PFSK-1 (cell line): ENCODE measurements around the gene MYRF.

ENCODE experiments used
- FOXP2 ChIP-seq: optimal IDR thresholded peaks from 2 replicates; pipeline ENCODE3; 2011; ENCODE audit warnings: borderline replicate concordance, control low read depth, inconsistent platforms; ENCODE audit not compliant: insufficient read depth; ENCODE audit errors: extremely low read length, extremely low read depth
- POLR2AphosphoS5 ChIP-seq: IDR thresholded peaks from 2 replicates; pipeline ENCODE4 v1.6.1; 2012; ENCODE audit warnings: low read depth, mild to moderate bottlenecking, control low read depth, low read length, moderate library complexity
- SIN3A ChIP-seq: IDR thresholded peaks from 2 replicates; pipeline ENCODE4 v1.6.1; 2012; ENCODE audit warnings: mild to moderate bottlenecking, low read length, moderate library complexity, borderline replicate concordance; ENCODE audit not compliant: insufficient read depth
- TAF1 ChIP-seq: IDR thresholded peaks from 2 replicates; pipeline ENCODE4 v1.6.1; 2012; ENCODE audit warnings: low read length, control low read depth, borderline replicate concordance; ENCODE audit not compliant: insufficient read depth
- TF ChIP-seq, protein P1 (sequence below), 2 experiments: IDR thresholded peaks; 2 replicates each; pipeline versions ENCODE4 v1.6.1 to v1.8.0; 2011 to 2012; ENCODE audit warnings: low read depth in 2 of 2, low read length in 2 of 2, control low read depth in 1 of 2, inconsistent platforms in 1 of 2, mild to moderate bottlenecking in 1 of 2, moderate library complexity in 1 of 2; ENCODE audit not compliant: insufficient read depth in 1 of 2

MYRF gene

DNA sequence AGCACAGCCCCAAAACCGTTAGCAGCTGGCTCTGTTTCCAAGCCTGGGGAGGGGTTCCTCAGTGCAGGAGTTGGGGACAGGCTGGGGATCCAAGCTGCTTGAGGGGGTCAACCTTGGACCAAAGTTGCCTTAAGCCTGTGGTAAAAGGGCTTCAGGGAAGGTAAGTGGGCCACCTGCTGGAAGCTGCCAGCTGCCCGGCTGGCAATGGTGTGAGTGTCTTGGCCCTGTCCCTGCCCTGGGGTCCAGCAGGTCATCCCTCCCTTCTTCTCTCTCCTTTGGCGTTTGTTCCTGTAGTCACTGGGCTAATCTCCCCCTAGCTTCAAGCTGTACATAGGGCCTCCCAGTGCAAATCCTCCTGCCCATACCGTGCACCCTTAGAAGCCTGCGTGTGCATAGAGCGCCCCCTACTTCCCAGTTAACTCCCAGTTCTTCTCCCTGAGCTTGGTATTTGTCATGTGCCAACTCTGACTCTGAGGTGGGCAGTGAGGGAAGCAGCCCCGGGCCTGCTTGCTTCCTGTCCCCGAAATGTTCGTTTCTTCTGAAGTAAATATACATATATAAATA lies 35.6 kb downstream of the MYRF start:
- TF ChIP-seq, protein P1, sequence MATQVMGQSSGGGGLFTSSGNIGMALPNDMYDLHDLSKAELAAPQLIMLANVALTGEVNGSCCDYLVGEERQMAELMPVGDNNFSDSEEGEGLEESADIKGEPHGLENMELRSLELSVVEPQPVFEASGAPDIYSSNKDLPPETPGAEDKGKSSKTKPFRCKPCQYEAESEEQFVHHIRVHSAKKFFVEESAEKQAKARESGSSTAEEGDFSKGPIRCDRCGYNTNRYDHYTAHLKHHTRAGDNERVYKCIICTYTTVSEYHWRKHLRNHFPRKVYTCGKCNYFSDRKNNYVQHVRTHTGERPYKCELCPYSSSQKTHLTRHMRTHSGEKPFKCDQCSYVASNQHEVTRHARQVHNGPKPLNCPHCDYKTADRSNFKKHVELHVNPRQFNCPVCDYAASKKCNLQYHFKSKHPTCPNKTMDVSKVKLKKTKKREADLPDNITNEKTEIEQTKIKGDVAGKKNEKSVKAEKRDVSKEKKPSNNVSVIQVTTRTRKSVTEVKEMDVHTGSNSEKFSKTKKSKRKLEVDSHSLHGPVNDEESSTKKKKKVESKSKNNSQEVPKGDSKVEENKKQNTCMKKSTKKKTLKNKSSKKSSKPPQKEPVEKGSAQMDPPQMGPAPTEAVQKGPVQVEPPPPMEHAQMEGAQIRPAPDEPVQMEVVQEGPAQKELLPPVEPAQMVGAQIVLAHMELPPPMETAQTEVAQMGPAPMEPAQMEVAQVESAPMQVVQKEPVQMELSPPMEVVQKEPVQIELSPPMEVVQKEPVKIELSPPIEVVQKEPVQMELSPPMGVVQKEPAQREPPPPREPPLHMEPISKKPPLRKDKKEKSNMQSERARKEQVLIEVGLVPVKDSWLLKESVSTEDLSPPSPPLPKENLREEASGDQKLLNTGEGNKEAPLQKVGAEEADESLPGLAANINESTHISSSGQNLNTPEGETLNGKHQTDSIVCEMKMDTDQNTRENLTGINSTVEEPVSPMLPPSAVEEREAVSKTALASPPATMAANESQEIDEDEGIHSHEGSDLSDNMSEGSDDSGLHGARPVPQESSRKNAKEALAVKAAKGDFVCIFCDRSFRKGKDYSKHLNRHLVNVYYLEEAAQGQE (IDR thresholded peaks at IDR 0.05; ENCODE audit: insufficient read depth in 1 of 2, low read depth in 2 of 2, low read length in 2 of 2): no peak
- TF ChIP-seq FOXP2: no peak
- no peak for TF ChIP-seq SIN3A
- TF ChIP-seq TAF1: no peak
- TF ChIP-seq POLR2AphosphoS5: no peak

DNA sequence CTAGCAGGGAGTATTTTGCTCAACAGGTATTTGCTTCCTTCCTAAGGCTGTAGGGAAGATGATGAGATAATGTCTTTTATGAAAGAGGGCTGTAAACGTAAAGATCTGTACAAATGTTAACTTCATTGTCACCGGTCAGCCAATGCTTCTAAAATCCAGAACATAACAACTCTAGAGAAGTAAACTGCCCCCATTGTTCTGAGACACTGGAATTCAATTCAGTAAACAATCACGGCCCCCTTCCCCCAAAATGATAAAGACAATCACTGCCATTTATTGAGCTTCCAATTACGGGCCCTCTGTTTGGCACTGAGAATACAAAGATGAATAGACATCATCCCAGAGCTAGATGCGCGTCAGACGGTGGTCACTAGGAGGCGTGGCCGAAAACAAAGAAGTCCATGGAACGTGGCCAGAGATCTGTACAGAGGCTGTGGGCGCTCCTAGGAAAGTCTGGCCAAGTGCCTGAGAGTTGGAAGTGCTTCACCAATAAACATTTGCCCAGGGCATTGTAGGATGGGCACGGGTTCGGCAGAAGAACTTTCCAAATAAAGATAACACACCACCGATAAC lies 39.4 kb downstream of the MYRF start:
- TF ChIP-seq SIN3A: peak; percentile 88; the same call in 1 of the 2 replicates
- 0 out of 2 replicates have a peak, but pooled peaks have one; percentile 42 for TF ChIP-seq POLR2AphosphoS5
- TF ChIP-seq, protein P1 (IDR thresholded peaks at IDR 0.05; ENCODE audit: insufficient read depth in 1 of 2, low read depth in 2 of 2, low read length in 2 of 2): no peak
- no peak for TF ChIP-seq FOXP2
- TF ChIP-seq TAF1: no peak; the same call in 1 of the 2 replicates

GRCh38 chr11:61792310-61793082 lies 40.1 kb downstream of the MYRF start, which contains the start of the genes FEN1 and TMEM258:
TSS of gene FEN1 (plus strand) at chr11:61792911. CDS start at chr11:61795362, 2,451 bp downstream.
TSS of gene TMEM258 (minus strand) at chr11:61792599. CDS start at chr11:61792558, 41 bp downstream.
- TF ChIP-seq SIN3A (no peak; the same call in 1 of the 2 replicates), TAF1 (0 out of 2 replicates have a peak, but pooled peaks have one; percentile 10), FOXP2 (peak; percentile 23), POLR2AphosphoS5 (peak; percentile 93)
- TF ChIP-seq, protein P1 (IDR thresholded peaks at IDR 0.05; ENCODE audit: insufficient read depth in 1 of 2, low read depth in 2 of 2, low read length in 2 of 2): peak in 1 of 2 experiments; percentile 45; a peak in 1 of 4 replicates

- TF ChIP-seq SIN3A (no peak), TAF1 (no peak)
Observed at GRCh38 chr11:61793083-61793828, 40.8 kb downstream of the MYRF start.

- TF ChIP-seq TAF1 (no peak), SIN3A (no peak), FOXP2 (no peak), POLR2AphosphoS5 (no peak)
- TF ChIP-seq, protein P1 (IDR thresholded peaks at IDR 0.05; ENCODE audit: insufficient read depth in 1 of 2, low read depth in 2 of 2, low read length in 2 of 2): no peak
Observed at GRCh38 chr11:61793829-61794204, 41.4 kb downstream of the MYRF start.
